ENCODE data around the gene FAM111B. TPM values are rescaled to one million over a fixed set of nuclear protein-coding genes. Genes with fewer than 3 reads are reported as not detected.
"Not testable (repeated sequence)": the region's sequence is repeated elsewhere in the genome, so short reads cannot be mapped to it uniquely, and the experiment has no call there.

FAM111B gene
- total RNA-seq, 6 experiments from 2014 or later, result 6.1 to 16.7 (median 13.5) TPM

GRCh38 chr11:59069087-59069486 is 38.0 kb upstream of the FAM111B start:
- Mint-ChIP-seq H3K4me3 (no peak overlapping the region), H3K36me3 (ENCODE audit: low read depth) (no peaks in the 10 kb centered on the region), H3K9me3 (no peaks in the 10 kb centered on the region), H3K27me3 (ENCODE audit: insufficient read depth) (peaks cover 18% of the 10 kb centered on the region), H3K4me1 (ENCODE audit: low read depth) (peaks cover 6% of the 10 kb centered on the region), H3K27ac (no peak overlapping the region)
- TF ChIP-seq, protein P1, sequence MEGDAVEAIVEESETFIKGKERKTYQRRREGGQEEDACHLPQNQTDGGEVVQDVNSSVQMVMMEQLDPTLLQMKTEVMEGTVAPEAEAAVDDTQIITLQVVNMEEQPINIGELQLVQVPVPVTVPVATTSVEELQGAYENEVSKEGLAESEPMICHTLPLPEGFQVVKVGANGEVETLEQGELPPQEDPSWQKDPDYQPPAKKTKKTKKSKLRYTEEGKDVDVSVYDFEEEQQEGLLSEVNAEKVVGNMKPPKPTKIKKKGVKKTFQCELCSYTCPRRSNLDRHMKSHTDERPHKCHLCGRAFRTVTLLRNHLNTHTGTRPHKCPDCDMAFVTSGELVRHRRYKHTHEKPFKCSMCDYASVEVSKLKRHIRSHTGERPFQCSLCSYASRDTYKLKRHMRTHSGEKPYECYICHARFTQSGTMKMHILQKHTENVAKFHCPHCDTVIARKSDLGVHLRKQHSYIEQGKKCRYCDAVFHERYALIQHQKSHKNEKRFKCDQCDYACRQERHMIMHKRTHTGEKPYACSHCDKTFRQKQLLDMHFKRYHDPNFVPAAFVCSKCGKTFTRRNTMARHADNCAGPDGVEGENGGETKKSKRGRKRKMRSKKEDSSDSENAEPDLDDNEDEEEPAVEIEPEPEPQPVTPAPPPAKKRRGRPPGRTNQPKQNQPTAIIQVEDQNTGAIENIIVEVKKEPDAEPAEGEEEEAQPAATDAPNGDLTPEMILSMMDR (IDR thresholded peaks at IDR 0.05), result no peak
- DNase-seq, result no peak

DNA sequence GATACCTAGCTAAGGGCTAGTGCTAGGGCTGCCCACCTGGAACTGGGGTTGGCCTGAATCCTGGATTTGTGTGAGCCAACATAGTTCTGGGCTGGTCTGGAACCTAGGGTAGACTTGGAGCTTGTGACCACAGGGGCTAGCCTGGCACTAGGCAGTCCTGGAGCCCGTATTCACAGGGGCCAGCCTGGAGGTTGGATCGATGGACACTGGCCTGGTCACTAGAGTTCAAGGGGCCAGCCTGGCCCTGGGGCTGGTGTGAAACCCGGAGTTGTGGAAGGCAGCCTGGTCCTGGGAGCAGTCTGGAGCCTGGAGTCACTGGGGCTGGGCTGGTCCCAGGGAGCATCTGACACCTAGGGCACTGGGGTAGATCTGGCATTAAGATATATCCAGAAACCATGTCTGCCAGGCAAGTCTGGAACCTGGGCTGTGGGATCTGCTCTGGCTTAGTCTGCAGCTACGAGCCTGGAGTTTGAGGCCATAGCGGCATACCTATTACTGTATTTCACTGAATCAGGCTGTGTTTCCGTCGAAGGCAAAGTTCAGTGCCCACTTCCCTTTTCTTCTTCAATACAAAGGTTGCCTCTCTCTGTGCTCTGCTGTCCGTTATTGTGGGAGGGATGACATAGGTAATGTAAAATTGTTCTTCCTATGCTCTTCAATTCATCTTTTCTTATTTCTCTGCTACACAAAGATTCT is 30.0 kb upstream of the FAM111B start:
- TF ChIP-seq, protein P1 (IDR thresholded peaks at IDR 0.05), result no peak
- Mint-ChIP-seq H3K4me1 (ENCODE audit: low read depth) (peaks cover 28% of the 10 kb centered on the region), H3K27ac (no peak overlapping the region), H3K27me3 (ENCODE audit: insufficient read depth) (peaks cover 7% of the 10 kb centered on the region; the same call in 1 of the 2 replicates), H3K4me3 (no peak overlapping the region), H3K36me3 (ENCODE audit: low read depth) (no peaks in the 10 kb centered on the region), H3K9me3 (no peaks in the 10 kb centered on the region)
- no peak for DNase-seq

GRCh38 chr11:59078435-59078834 is 28.6 kb upstream of the FAM111B start:
- no peaks in the 10 kb centered on the region for H3K9me3 Mint-ChIP-seq
- no peak overlapping the region for H3K27ac Mint-ChIP-seq
- H3K27me3 Mint-ChIP-seq (ENCODE audit: insufficient read depth), result peaks cover 9% of the 10 kb centered on the region; the same call in 1 of the 2 replicates
- no peaks in the 10 kb centered on the region for H3K36me3 Mint-ChIP-seq (ENCODE audit: low read depth)
- TF ChIP-seq, protein P1 (IDR thresholded peaks at IDR 0.05), result no peak
- DNase-seq, result no peak
- H3K4me1 Mint-ChIP-seq (ENCODE audit: low read depth), result peaks cover 28% of the 10 kb centered on the region
- no peak overlapping the region for H3K4me3 Mint-ChIP-seq

GRCh38 chr11:59079086-59079485 is 28.0 kb upstream of the FAM111B start:
- no peaks in the 10 kb centered on the region for H3K36me3 Mint-ChIP-seq (ENCODE audit: low read depth)
- H3K4me3 Mint-ChIP-seq, result no peak overlapping the region
- TF ChIP-seq, protein P1 (IDR thresholded peaks at IDR 0.05), result no peak
- no peak overlapping the region for H3K27ac Mint-ChIP-seq
- peaks cover 10% of the 10 kb centered on the region; the same call in 1 of the 2 replicates for H3K27me3 Mint-ChIP-seq (ENCODE audit: insufficient read depth)
- H3K4me1 Mint-ChIP-seq (ENCODE audit: low read depth), result peaks cover 28% of the 10 kb centered on the region
- DNase-seq, result no peak
- no peaks in the 10 kb centered on the region for H3K9me3 Mint-ChIP-seq

DNA sequence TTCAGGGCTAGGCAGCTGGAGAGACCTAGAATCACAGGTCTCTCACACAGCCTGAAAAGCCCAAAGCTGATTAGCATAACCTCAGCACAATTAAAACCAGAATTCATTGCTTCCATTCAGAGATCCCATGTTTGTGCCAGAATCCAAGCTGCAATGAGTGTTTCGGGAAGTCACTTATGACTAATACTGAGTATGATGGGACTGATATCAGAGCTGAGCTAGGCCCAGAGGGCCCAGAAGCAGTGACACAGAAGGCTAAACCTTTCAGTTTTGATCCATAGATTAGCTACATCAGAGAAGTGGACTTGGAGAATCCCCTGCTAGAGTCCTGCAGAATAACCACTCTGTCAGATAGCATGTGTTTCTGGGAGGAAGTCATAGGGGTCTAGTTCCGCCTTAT is 26.6 kb upstream of the FAM111B start:
- not testable (repeated sequence) for H3K4me3 Mint-ChIP-seq; H3K9me3 Mint-ChIP-seq; H3K36me3 Mint-ChIP-seq (ENCODE audit: low read depth); DNase-seq; H3K27ac Mint-ChIP-seq
- Mint-ChIP-seq H3K27me3 (ENCODE audit: insufficient read depth) (peaks cover 13% of the 10 kb centered on the region; the same call in 1 of the 2 replicates), H3K4me1 (ENCODE audit: low read depth) (peaks cover 28% of the 10 kb centered on the region)

- not testable (repeated sequence) for H3K27ac Mint-ChIP-seq; DNase-seq; H3K9me3 Mint-ChIP-seq; H3K36me3 Mint-ChIP-seq (ENCODE audit: low read depth); H3K4me3 Mint-ChIP-seq
- Mint-ChIP-seq H3K27me3 (ENCODE audit: insufficient read depth) (peaks cover 15% of the 10 kb centered on the region), H3K4me1 (ENCODE audit: low read depth) (peaks cover 28% of the 10 kb centered on the region)
These were observed 25.5 kb upstream of the FAM111B start for GRCh38 chr11:59081430-59082020.

DNA sequence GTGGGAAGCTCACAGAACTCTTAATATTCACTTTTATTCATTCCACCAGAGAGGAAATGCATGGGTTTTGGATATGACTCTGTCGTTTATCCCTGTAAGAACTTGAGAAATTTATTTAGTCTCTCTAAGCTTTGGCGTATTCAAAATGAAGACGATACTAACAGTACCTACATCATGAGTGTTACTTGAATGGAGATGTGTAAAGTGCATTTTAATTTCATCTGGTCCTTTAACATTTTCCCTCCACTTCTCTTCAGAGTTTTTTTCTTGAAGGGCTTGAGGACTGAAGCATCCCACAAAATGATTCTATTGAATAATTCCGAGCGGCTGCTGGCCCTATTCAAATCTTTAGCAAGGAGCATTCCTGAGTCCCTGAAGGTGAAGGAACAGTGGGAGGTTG is 21.0 kb upstream of the FAM111B start, which contains the start of gene GLYATL1B:
GLYATL1B (plus strand) TSS at position 301 of the 400 bp plus-strand sequence; CDS start at position 301, 0 bp downstream.
- not testable (repeated sequence) for H3K9me3 Mint-ChIP-seq; H3K4me3 Mint-ChIP-seq; DNase-seq; H3K27ac Mint-ChIP-seq; H3K4me1 Mint-ChIP-seq (ENCODE audit: low read depth); H3K36me3 Mint-ChIP-seq (ENCODE audit: low read depth)
- peaks cover 15% of the 10 kb centered on the region for H3K27me3 Mint-ChIP-seq (ENCODE audit: insufficient read depth)
